Mononuclear cell (primary cell): ENCODE measurements around the gene TNNT1. TPM values are rescaled to one million over a fixed set of nuclear protein-coding genes. Genes with fewer than 3 reads are reported as not detected.

ENCODE experiments used
- H3K27me3 ChIP-seq: 2 replicates; pipeline ENCODE4 v1.6.0; 2011; ENCODE audit warnings: low read length, control low read depth; ENCODE audit not compliant: insufficient read depth
- H3K4me1 ChIP-seq: 2 replicates; pipeline ENCODE4 v1.5.1; 2011; ENCODE audit warnings: mild to moderate bottlenecking, low read length, control low read depth; ENCODE audit not compliant: insufficient read depth
- H3K4me3 ChIP-seq: 2 replicates; pipeline ENCODE4 v1.5.1; 2011; ENCODE audit warnings: mild to moderate bottlenecking, low read length, moderate library complexity
- H3K9me3 ChIP-seq: 2 replicates; pipeline ENCODE4 v1.5.1; 2011; ENCODE audit warnings: low read depth, mild to moderate bottlenecking, control low read depth, low read length
- total RNA-seq: library from RNA; depleted of rRNA; stranded (reverse); fragments of >200 nt; gene quantifications from one replicate; pipeline ENCODE4 v1.2.3, GENCODE V29; 2012

The TNNT1 gene, protein sequence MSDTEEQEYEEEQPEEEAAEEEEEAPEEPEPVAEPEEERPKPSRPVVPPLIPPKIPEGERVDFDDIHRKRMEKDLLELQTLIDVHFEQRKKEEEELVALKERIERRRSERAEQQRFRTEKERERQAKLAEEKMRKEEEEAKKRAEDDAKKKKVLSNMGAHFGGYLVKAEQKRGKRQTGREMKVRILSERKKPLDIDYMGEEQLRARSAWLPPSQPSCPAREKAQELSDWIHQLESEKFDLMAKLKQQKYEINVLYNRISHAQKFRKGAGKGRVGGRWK
- 9.7 TPM for total RNA-seq

DNA sequence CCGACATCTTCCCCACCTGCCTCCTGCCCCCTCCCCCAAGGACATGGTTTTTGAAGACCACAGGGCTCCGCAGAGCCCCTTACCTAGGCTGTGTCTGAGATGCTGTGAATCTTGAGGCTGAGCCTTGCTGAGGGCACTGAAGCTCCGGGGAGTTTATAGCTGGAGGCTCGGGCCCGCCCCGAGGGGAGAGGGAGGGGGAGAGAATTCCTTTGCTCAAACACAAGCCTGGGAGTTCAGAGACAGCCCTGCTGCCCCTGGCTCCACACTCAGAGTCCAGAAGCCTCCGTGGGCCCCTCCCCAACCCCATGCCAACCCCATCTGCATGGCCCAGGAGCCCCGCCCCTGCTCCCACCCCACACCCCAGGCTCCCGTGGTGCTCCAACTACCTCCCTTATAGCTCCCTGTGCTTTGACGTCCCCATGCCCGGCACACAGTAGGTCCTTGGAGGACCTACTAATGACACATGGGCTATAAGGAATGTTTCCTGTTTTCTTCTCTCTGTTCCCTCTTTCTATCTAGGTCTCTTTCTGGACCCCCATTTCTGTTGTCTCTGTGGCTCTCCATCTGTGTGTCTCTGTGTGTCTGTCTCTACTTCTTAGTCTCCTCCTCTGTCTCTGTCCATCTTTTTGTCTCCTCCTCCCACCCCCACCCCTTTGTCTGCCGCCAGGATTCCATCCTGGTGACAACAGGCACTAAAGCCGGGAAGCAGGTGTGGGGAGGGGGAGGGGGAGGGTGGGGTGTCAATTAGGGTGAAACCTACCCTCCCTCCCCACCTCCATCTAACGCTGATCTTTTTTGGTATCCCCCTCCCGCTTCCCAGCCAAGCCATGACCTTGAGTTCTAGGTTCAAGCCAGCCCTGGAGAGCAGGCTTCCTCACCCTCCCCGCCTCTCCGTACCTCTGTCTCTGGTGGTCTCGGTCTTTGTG lies at the start of gene TNNT1:
TNNT1 (minus strand) TSS at position 129 of the 926 bp plus-strand sequence. CDS start 2,049 bp downstream, outside the sequence.
- Histone ChIP-seq H3K27me3 (peaks cover 4% of the 10 kb centered on the region), H3K4me1 (peaks cover 11% of the 10 kb centered on the region), H3K9me3 (no peaks in the 10 kb centered on the region), H3K4me3 (no peak within 1 kb of the TSS)

DNA sequence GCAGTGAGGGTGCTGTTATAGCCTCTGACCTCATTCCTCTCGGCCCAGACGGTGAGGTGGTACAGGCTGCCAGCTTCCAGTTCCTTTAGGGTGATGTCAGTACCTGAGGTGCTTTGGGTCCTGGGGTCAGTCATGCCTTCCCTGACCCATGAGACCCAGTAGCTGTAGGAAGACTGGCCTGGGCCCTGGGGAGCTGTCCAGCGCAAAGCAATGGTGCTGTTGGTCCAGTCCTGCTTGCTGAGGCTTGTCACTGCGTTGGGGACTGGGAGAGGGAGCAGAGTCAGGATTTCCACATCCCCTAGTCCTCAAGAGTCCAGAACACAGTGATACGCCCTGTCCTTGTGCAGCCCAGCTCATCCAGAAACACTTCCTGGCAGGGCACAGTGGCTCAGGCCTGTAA lies 49.6 kb upstream of the TNNT1 start:
- no peaks in the 10 kb centered on the region for H3K9me3 ChIP-seq
- H3K27me3 ChIP-seq: no peaks in the 10 kb centered on the region
- no peak overlapping the region for H3K4me3 ChIP-seq
- no peaks in the 10 kb centered on the region for H3K4me1 ChIP-seq

DNA sequence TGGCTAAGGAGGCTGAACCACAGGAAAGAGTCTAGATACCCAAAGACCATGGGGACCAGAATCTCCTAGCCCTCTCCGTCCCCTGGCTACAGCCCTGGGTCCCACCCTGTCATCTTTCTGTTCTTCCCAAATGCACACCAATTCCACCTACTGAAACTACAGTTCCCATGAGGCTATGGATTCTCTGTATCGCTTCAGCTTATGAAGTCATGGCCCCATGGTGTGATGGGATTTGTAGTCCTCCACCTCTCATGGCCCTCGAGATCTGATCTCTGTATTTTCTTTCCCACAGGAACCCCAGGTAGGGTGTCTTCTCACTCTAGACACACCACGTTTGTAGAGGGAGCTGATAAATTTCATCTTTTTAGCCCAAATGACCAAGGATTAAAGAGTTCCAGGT lies 48.5 kb upstream of the TNNT1 start:
- H3K9me3 ChIP-seq: no peaks in the 10 kb centered on the region
- no peaks in the 10 kb centered on the region for H3K27me3 ChIP-seq
- no peaks in the 10 kb centered on the region for H3K4me1 ChIP-seq
- no peak overlapping the region for H3K4me3 ChIP-seq

DNA sequence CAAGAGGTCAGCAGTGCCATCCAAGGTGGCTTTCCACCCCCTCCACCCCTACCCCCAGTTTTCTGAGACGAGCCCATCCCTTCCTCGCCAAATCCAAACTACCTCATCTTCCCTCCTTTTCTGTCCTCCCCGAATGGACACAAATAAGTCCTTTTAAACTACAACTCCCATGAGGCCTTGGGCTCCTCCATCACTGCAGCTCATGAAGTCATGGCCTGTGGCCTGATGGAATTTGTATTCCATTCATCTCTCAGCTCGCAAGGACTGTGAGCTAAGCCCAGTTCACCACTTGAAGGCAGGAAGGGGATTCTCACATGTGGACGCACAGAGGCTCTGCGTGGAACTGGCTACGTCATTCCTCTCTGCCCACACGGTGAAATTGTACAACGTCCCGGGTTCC lies 47.8 kb upstream of the TNNT1 start:
- Histone ChIP-seq H3K4me1 (no peaks in the 10 kb centered on the region), H3K4me3 (no peak overlapping the region), H3K9me3 (no peaks in the 10 kb centered on the region), H3K27me3 (no peaks in the 10 kb centered on the region)

DNA sequence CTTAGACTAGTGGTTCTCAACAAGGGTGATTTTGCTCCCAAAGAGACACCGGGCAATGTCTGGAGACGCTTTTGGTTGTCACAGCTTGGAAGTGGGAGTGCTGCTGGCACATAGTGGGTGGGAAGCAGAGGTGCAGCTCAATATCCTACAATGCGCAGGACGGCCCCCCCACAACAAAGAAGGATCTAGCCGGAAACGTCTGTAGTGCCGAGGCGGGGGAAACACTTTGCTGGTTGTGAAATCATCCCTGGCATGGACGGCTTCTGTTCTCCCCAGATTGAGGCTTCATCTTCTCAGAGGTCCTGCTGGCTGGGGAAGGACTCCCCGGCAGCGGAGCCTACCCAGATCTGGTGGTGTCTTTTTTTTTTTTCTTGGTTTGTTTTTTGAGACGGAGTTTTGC lies 44.5 kb upstream of the TNNT1 start:
- H3K4me3 ChIP-seq: no peak overlapping the region
- H3K4me1 ChIP-seq: no peaks in the 10 kb centered on the region
- no peaks in the 10 kb centered on the region for H3K27me3 ChIP-seq
- H3K9me3 ChIP-seq: no peaks in the 10 kb centered on the region

DNA sequence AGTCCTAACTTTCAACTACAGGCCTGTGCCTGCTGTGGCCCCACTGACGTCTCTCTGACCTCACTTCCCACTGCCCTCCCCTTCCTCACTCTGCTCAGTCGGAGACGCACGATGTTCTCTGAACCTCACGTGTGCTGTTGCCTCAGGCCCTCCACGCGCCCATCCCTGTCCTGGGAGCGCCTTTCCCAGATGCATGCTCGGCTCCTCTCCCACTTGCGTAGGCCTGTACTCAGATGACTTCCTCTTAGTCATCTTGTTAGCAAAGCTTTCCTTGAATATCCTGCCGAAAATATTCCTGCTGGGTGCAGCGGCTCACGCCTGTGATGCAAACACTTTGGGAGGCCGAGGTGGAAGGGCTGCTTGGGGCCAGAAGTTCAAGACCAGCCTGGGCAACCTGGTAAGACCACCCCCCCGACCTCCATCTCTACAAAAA lies 40.4 kb upstream of the TNNT1 start:
- H3K4me1 ChIP-seq: no peaks in the 10 kb centered on the region
- H3K4me3 ChIP-seq: no peak overlapping the region
- no peaks in the 10 kb centered on the region for H3K27me3 ChIP-seq
- no peaks in the 10 kb centered on the region for H3K9me3 ChIP-seq

DNA sequence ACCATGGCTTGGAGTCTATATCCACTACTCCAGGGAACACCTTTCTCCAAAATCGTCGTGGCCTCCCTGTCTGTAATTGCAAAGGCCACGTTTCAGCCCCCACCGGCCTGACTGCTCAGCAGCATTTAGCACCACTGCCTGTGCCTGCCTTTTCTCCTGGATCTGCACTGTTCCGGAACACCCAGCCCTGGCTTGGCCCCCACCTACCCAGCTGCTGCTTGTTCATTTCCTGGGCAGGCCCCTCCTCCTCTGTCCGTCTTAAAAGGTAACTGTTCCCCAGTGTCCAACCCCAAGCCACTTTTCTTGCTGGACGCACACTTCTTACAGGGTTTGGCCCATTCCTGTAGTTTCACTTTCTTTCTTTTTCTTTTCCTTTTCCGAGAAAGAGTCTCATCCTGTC lies 39.6 kb upstream of the TNNT1 start:
- Histone ChIP-seq H3K4me1 (no peaks in the 10 kb centered on the region), H3K27me3 (no peaks in the 10 kb centered on the region), H3K4me3 (no peak overlapping the region), H3K9me3 (no peaks in the 10 kb centered on the region)

DNA sequence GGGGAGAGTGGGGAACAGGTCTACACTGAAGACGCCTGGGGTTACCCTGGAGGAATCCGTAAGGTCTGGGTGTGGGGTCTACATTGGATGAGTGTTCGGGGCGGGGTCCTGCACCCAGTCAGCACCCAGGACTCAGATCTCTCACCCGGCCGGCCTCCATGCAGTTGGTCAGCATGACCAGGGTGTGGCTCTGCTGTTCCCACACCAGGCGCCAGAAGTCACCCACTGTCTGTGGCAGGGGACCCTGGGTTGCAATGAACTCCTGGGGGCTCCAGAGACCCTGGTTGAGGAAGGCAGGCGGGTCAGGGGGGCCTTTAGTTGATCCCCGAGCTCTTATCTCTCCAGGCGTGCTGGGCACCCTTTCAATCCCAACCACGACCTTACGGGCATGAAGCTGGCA lies 37.1 kb upstream of the TNNT1 start:
- H3K4me3 ChIP-seq: no peak overlapping the region
- H3K4me1 ChIP-seq: no peaks in the 10 kb centered on the region
- H3K27me3 ChIP-seq: peaks cover 10% of the 10 kb centered on the region
- H3K9me3 ChIP-seq: no peaks in the 10 kb centered on the region

DNA sequence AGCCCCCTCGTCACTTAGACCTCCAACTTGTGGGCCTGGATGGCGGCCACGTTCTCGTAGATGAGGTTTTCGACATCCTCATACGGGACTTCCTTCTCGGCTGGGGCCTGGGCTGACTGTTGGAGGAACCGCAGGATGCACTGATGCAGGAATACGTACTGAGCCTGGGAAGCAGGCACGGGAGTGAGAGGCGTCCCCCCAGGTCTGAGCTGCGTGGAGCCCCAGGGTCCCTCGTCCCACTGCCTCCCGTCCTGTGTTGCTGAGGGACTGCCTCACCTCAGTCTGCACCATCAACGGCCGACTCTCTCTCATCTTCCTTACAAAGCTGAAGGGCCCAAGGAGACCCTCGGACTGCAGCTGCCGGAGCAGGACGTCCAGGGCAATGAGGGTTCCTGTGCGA lies 32.7 kb upstream of the TNNT1 start:
- Histone ChIP-seq H3K4me3 (no peak overlapping the region), H3K27me3 (peaks cover 39% of the 10 kb centered on the region), H3K9me3 (no peaks in the 10 kb centered on the region), H3K4me1 (peaks cover 20% of the 10 kb centered on the region)

DNA sequence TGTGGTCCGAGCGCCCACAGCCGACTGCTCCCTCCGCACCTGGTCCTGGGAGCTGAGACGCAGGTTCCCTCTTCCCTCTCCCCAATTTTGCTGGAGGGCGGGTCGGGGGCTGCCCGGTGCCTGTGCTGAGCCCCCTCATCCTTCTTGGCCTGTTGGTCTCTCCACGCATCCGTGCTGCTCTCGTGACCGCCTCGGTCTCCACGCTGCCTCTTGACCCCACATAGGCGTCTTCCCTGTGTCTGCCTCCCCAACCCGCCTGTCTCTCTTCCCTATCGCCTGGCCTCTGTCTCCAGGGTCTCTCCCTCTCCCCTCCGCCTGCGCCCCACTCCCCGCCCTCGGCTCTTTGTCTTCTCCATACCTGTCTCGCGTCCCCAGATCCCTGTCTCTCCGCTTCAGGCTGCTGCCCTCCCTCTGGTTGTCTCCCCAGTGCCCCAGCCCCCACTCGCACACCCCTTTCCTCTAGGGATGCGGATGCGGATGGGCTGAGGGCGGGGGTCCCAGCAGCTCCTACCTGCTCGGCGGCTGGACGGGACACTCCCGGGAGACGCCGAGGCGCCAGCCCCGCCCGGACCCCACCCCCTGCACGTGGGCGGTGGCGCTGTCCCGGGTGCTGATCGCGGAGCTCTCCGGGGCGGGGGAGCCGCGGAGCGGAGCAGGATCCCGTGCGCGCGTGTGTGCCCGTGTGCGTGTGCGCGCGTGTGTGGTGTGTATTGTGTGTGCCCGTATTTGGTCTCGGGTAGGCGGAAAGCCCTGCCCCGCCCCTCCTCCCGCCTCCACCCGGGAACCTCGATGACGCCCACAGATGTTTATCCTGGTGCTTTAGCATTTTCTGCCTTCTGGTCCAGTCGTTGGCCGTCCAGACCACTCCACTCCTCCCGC lies 30.8 kb upstream of the TNNT1 start, which contains the start of gene SYT5:
SYT5 (minus strand) TSS at position 684 of the 879 bp plus-strand sequence. CDS start 1,248 bp downstream, outside the sequence.
- H3K9me3 ChIP-seq: no peaks in the 10 kb centered on the region
- H3K27me3 ChIP-seq: peaks cover 58% of the 10 kb centered on the region
- H3K4me3 ChIP-seq: no peak within 1 kb of the TSS
- H3K4me1 ChIP-seq: peaks cover 20% of the 10 kb centered on the region

DNA sequence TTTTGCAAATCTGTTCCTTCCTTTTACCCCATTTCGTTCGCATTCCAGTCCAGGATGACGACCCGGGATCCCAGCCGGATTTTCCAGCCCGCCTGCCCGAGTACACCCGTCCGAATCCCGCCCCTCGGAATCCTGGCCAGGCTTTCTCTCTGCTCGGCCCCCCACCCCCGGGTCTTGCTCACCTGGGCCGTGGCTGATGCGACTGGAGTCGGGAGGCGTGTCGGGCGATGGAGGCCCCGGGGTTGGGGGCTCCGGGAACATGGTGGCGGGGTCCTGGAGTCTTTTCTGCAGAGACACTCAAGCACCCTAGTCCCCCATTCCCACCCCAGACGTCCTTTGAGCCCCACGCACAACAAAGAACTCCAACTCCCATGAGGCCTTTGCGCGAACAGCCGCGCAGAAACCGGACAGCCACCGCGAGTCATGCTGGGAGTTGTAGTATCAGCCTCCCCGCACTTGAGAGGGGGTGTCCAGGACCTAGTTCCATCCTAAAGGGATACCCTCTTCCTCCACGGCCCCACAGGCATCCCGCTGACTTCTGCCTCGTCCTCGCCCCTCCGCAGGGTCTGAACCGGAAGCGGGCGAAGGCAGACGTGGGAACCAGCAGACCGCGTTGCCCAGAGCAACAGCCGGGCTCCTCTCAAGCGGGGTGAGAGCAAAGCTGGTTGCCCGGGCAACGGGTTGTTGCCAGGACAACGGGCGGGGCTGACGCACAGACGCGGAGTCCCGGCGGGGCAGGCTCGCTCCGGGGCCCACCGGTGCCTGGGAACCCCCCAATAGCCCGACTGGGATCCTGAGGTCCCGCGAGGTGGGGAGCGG lies 30.0 kb upstream of the TNNT1 start:
- Histone ChIP-seq H3K4me3 (no peak overlapping the region), H3K9me3 (no peaks in the 10 kb centered on the region), H3K27me3 (peaks cover 66% of the 10 kb centered on the region), H3K4me1 (peaks cover 25% of the 10 kb centered on the region)

DNA sequence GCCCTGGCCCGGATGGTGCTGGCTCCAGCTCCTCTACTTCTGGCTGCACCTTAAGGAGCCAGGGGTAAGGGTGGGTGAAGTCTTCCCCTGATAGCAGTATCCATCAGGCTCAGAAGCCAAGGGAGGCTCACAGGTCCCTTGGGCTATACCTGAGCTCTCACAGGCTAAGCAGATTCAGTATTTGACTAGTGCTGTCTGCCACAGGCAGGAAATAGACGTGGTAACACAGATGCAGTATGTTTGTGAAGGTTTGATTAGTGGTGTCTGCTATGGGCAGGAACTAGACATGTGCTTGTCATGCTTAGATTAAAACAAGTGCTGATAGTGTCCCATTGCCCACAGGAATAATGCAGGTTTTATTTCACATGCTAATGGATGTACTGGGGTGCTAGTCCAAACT lies 27.1 kb upstream of the TNNT1 start:
- no peak overlapping the region for H3K4me3 ChIP-seq
- H3K9me3 ChIP-seq: no peaks in the 10 kb centered on the region
- H3K27me3 ChIP-seq: peaks cover 78% of the 10 kb centered on the region
- peaks cover 32% of the 10 kb centered on the region for H3K4me1 ChIP-seq

DNA sequence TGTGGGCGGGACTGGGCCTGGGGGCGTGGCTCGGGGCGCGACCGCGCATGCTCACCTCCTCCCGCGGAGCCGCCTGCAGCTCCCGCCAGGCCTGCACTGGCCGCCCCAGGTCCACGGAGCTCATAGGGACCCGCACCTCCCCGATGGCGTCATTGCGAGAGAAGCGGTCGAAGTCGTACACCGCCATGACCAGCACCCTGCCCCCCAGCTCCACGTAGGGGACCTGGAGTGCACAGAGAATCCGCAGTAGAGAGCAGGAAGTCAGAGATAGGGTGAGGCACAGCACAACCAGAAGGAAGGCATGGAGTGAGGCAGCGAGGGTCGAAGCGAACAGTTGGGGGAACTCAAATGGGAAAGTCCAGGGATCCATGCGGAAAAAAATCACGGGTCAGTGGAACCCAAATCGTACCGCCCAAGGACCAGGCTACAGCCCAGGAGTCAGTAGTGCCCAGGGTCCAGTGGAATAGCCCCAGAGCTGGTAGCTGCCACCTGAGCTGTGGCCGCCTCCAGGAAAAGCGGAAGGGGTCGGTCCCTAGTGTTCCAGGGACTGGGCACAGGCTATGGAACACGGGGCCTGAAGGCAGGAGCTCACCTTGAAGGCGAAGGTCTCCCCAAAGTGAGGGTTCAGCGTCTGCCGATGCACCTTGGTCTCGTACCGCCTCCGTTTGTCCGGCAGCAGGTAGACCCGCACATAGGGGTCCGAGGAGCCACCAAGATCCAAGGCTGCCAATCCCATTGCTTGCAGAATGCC lies 26.3 kb upstream of the TNNT1 start:
- Histone ChIP-seq H3K4me1 (peaks cover 31% of the 10 kb centered on the region), H3K27me3 (peaks cover 73% of the 10 kb centered on the region), H3K4me3 (no peak overlapping the region), H3K9me3 (no peaks in the 10 kb centered on the region)
